Measurements from ENCODE around the gene UBE3B.
A peak's percentile ranks its signal among the peaks of the same experiment; 100 is the strongest.

Gene UBE3B

GRCh38 chr12:109449845-109450532 lies 27.4 kb upstream of the UBE3B start:
- no peaks in the 10 kb centered on the region for H3K27me3 ChIP-seq (ENCODE audit: control insufficient read depth, low read length)
- no peaks in the 10 kb centered on the region for H3K9me2 ChIP-seq (replicated peaks; ENCODE audit: control insufficient read depth, low read length)
- H3K4me1 ChIP-seq (ENCODE audit: control insufficient read depth, low read length) = no peaks in the 10 kb centered on the region
- no peak overlapping the region for H3K27ac ChIP-seq (ENCODE audit: low read depth, low read length)
- no peaks in the 10 kb centered on the region for H3K79me2 ChIP-seq (ENCODE audit: control insufficient read depth, low read length)
- H3K36me3 ChIP-seq (ENCODE audit: control insufficient read depth, low read length) = peaks cover 32% of the 10 kb centered on the region; the same call in 1 of the 2 replicates
- H3K4me2 ChIP-seq (ENCODE audit: low read length) = no peak overlapping the region
- no peak for TF ChIP-seq EZH2phosphoT487 (IDR thresholded peaks at IDR 0.05; ENCODE audit: borderline replicate concordance, low read length)
- TF ChIP-seq, protein P1, sequence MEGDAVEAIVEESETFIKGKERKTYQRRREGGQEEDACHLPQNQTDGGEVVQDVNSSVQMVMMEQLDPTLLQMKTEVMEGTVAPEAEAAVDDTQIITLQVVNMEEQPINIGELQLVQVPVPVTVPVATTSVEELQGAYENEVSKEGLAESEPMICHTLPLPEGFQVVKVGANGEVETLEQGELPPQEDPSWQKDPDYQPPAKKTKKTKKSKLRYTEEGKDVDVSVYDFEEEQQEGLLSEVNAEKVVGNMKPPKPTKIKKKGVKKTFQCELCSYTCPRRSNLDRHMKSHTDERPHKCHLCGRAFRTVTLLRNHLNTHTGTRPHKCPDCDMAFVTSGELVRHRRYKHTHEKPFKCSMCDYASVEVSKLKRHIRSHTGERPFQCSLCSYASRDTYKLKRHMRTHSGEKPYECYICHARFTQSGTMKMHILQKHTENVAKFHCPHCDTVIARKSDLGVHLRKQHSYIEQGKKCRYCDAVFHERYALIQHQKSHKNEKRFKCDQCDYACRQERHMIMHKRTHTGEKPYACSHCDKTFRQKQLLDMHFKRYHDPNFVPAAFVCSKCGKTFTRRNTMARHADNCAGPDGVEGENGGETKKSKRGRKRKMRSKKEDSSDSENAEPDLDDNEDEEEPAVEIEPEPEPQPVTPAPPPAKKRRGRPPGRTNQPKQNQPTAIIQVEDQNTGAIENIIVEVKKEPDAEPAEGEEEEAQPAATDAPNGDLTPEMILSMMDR (IDR thresholded peaks at IDR 0.05; ENCODE audit: low read depth, low read length, poor library complexity, severe bottlenecking) = peak; percentile 46
- no peaks in the 10 kb centered on the region for H3K9me3 ChIP-seq (ENCODE audit: control insufficient read depth, insufficient read depth, low read length)
- H4K20me1 ChIP-seq (ENCODE audit: control insufficient read depth, insufficient read depth, low read depth, low read length) = 0 out of 2 replicates have a peak, but pooled peaks cover 3% of the 10 kb centered on the region
- H3K4me3 ChIP-seq (ENCODE audit: low read length) = no peak overlapping the region
- no peaks in the 10 kb centered on the region for H3F3A ChIP-seq (ENCODE audit: control insufficient read depth, insufficient read depth)

- no peak for TF ChIP-seq EZH2phosphoT487 (IDR thresholded peaks at IDR 0.05; ENCODE audit: borderline replicate concordance, low read length)
- TF ChIP-seq, protein P1 (IDR thresholded peaks at IDR 0.05; ENCODE audit: low read depth, low read length, poor library complexity, severe bottlenecking) = no peak
- H3K36me3 ChIP-seq (ENCODE audit: control insufficient read depth, low read length) = peaks cover 41% of the 10 kb centered on the region
Measured at GRCh38 chr12:109450980-109451379, 26.5 kb upstream of the UBE3B start.

GRCh38 chr12:109451400-109451799 lies 26.0 kb upstream of the UBE3B start:
- no peak for TF ChIP-seq EZH2phosphoT487 (IDR thresholded peaks at IDR 0.05; ENCODE audit: borderline replicate concordance, low read length)
- TF ChIP-seq, protein P1 (IDR thresholded peaks at IDR 0.05; ENCODE audit: low read depth, low read length, poor library complexity, severe bottlenecking) = no peak
- H3K9me3 ChIP-seq (ENCODE audit: control insufficient read depth, insufficient read depth, low read length) = no peaks in the 10 kb centered on the region
- H3K4me2 ChIP-seq (ENCODE audit: low read length) = no peak overlapping the region
- H3K4me3 ChIP-seq (ENCODE audit: low read length) = no peak overlapping the region
- H3K27ac ChIP-seq (ENCODE audit: low read depth, low read length) = no peak overlapping the region
- peaks cover 45% of the 10 kb centered on the region for H3K36me3 ChIP-seq (ENCODE audit: control insufficient read depth, low read length)
- H3K79me2 ChIP-seq (ENCODE audit: control insufficient read depth, low read length) = no peaks in the 10 kb centered on the region
- no peaks in the 10 kb centered on the region for H3K9me2 ChIP-seq (replicated peaks; ENCODE audit: control insufficient read depth, low read length)
- H3K4me1 ChIP-seq (ENCODE audit: control insufficient read depth, low read length) = no peaks in the 10 kb centered on the region
- H4K20me1 ChIP-seq (ENCODE audit: control insufficient read depth, insufficient read depth, low read depth, low read length) = 0 out of 2 replicates have a peak, but pooled peaks cover 3% of the 10 kb centered on the region
- no peaks in the 10 kb centered on the region for H3F3A ChIP-seq (ENCODE audit: control insufficient read depth, insufficient read depth)
- no peaks in the 10 kb centered on the region for H3K27me3 ChIP-seq (ENCODE audit: control insufficient read depth, low read length)

More at GRCh38 chr12:109450980-109451379, 26.5 kb upstream of the UBE3B start:
- H3K9me2 ChIP-seq (replicated peaks; ENCODE audit: control insufficient read depth, low read length) = no peaks in the 10 kb centered on the region
- H3K27me3 ChIP-seq (ENCODE audit: control insufficient read depth, low read length) = no peaks in the 10 kb centered on the region
- H4K20me1 ChIP-seq (ENCODE audit: control insufficient read depth, insufficient read depth, low read depth, low read length) = 0 out of 2 replicates have a peak, but pooled peaks cover 3% of the 10 kb centered on the region
- H3K27ac ChIP-seq (ENCODE audit: low read depth, low read length) = no peak overlapping the region
- no peak overlapping the region for H3K4me2 ChIP-seq (ENCODE audit: low read length)
- H3K4me1 ChIP-seq (ENCODE audit: control insufficient read depth, low read length) = no peaks in the 10 kb centered on the region
- H3K9me3 ChIP-seq (ENCODE audit: control insufficient read depth, insufficient read depth, low read length) = no peaks in the 10 kb centered on the region
- H3K79me2 ChIP-seq (ENCODE audit: control insufficient read depth, low read length) = no peaks in the 10 kb centered on the region
- no peaks in the 10 kb centered on the region for H3F3A ChIP-seq (ENCODE audit: control insufficient read depth, insufficient read depth)
- no peak overlapping the region for H3K4me3 ChIP-seq (ENCODE audit: low read length)

Data from DOHH2 (cell line).